Right cardiac atrium (tissue), 5 donors: ENCODE measurements around the gene AOC1. TPM values are rescaled to one million over a fixed set of nuclear protein-coding genes. Genes with fewer than 3 reads are reported as not detected.

Experiments
- polyA plus RNA-seq: library from polyadenylated mRNA; stranded (reverse); fragments of 200-250 nt; gene quantifications from one replicate; pipeline ENCODE4 v1.2.3, GENCODE V29; 2013
- total RNA-seq, 4 donors: library from RNA; stranded (reverse); fragmentation: NEBNext Ultra II Directional; extraction: Animal tissue kit (Norgen Biotek cat#: 25700); gene quantifications; one replicate each; pipeline ENCODE4 v1.2.1, GENCODE V29; 2021
- donor health status: healthy with polysubstance abuse.
- donor health status: DM: no; HTN: yes; CAD: no.
- donor health status: DM: no; HTN: no; CAD: no.
- donor health status: DM: no; HTN: yes; CAD: no; lungs with severe emphysema.
- donor health status: DM: yes; HTN: yes; CAD: no.

AOC1 gene
- total and polyA plus RNA-seq, 5 donors = 0.17 to 0.40 TPM; not detected in 3

Other genes starting within 250 kb of the AOC1 start
- gene GIMAP6, start 220.1 kb upstream of the AOC1 start, total RNA-seq = 10 to 100 TPM; 22.1 to 29.1 (median 22.9) TPM
- gene GIMAP6, start 220.1 kb upstream of the AOC1 start, polyA plus RNA-seq = 14.6 TPM
- 1 to 10 TPM; 4.5 to 8.3 (median 6.5) TPM for gene GIMAP2, start 166.8 kb upstream of the AOC1 start, total RNA-seq
- 4.1 TPM for gene GIMAP2, start 166.8 kb upstream of the AOC1 start, polyA plus RNA-seq
- gene GIMAP1, start 135.9 kb upstream of the AOC1 start, total RNA-seq = 1 to 10 TPM; 3.3 to 6.7 (median 4.5) TPM
- 7.8 TPM for gene GIMAP1, start 135.9 kb upstream of the AOC1 start, polyA plus RNA-seq
- gene GIMAP5, start 115.1 kb upstream of the AOC1 start, total RNA-seq = 10 to 100 TPM in 3 of 4 donors, 1 to 10 TPM in 1; 9.3 to 24.2 (median 11.1) TPM
- gene GIMAP5, start 115.1 kb upstream of the AOC1 start, polyA plus RNA-seq = 22.3 TPM
- gene TMEM176B, start 52.2 kb upstream of the AOC1 start, total RNA-seq = 100 to 1,000 TPM; 101 to 344 (median 237) TPM
- 114 TPM for gene TMEM176B, start 52.2 kb upstream of the AOC1 start, polyA plus RNA-seq
- gene TMEM176A, start 51.7 kb upstream of the AOC1 start, total RNA-seq = 100 to 1,000 TPM in 2 of 4 donors, 10 to 100 TPM in 2; 50.8 to 167 (median 126) TPM
- gene TMEM176A, start 51.7 kb upstream of the AOC1 start, polyA plus RNA-seq = 51.6 TPM
- 100 to 1,000 TPM; 113 to 163 (median 126) TPM for gene KCNH2, start 125.8 kb downstream of the AOC1 start, total RNA-seq
- gene KCNH2, start 125.8 kb downstream of the AOC1 start, polyA plus RNA-seq = 132 TPM
- gene NOS3, start 138.5 kb downstream of the AOC1 start, total RNA-seq = 10 to 100 TPM; 20.5 to 80.4 (median 24.7) TPM
- gene NOS3, start 138.5 kb downstream of the AOC1 start, polyA plus RNA-seq = 13.5 TPM
- gene ATG9B, start 172.0 kb downstream of the AOC1 start, total RNA-seq = under 1 TPM in 2 of 4 donors, not detected in 2; 0.18 to 0.23 TPM
- 0.43 TPM for gene ATG9B, start 172.0 kb downstream of the AOC1 start, polyA plus RNA-seq
- gene ABCB8, start 175.9 kb downstream of the AOC1 start, total RNA-seq = 10 to 100 TPM; 20.9 to 24.5 (median 23.4) TPM
- gene ABCB8, start 175.9 kb downstream of the AOC1 start, polyA plus RNA-seq = 19.6 TPM
- 1 to 10 TPM; 4.0 to 6.5 (median 5.0) TPM for gene ASIC3, start 196.0 kb downstream of the AOC1 start, total RNA-seq
- gene ASIC3, start 196.0 kb downstream of the AOC1 start, polyA plus RNA-seq = 5.3 TPM
- 10 to 100 TPM in 1 of 4 donors, 1 to 10 TPM in 3; 6.2 to 11.2 (median 7.4) TPM for gene CDK5, start 205.4 kb downstream of the AOC1 start, total RNA-seq
- 6.5 TPM for gene CDK5, start 205.4 kb downstream of the AOC1 start, polyA plus RNA-seq
- gene SLC4A2, start 207.1 kb downstream of the AOC1 start, total RNA-seq = 100 to 1,000 TPM in 2 of 4 donors, 10 to 100 TPM in 2; 83.5 to 120 (median 96.5) TPM
- gene SLC4A2, start 207.1 kb downstream of the AOC1 start, polyA plus RNA-seq = 61.7 TPM
- 10 to 100 TPM; 64.1 to 82.0 (median 68.9) TPM for gene FASTK, start 228.3 kb downstream of the AOC1 start, total RNA-seq
- gene FASTK, start 228.3 kb downstream of the AOC1 start, polyA plus RNA-seq = 133 TPM
- 10 to 100 TPM; 28.5 to 36.5 (median 35.8) TPM for gene TMUB1, start 231.0 kb downstream of the AOC1 start, total RNA-seq
- gene TMUB1, start 231.0 kb downstream of the AOC1 start, polyA plus RNA-seq = 55.2 TPM
- gene AGAP3, start 234.0 kb downstream of the AOC1 start, total RNA-seq = 10 to 100 TPM; 58.3 to 78.8 (median 67.6) TPM
- gene AGAP3, start 234.0 kb downstream of the AOC1 start, polyA plus RNA-seq = 61.4 TPM